ENCODE measurements around the gene APEX1.
"Not testable (repeated sequence)": the region's sequence is repeated elsewhere in the genome, so short reads cannot be mapped to it uniquely, and the experiment has no call there.

The APEX1 gene

GRCh38 chr14:20489093-20489994 is 34.3 kb downstream of the APEX1 start:
- H3K9ac ChIP-seq (ENCODE audit: low read length), result no peak overlapping the region
- H3K27ac ChIP-seq (ENCODE audit: low read depth, low read length), result no peak overlapping the region
- H3K27me3 ChIP-seq (ENCODE audit: control insufficient read depth, insufficient read depth, low read length), result no peaks in the 10 kb centered on the region
- H3K36me3 ChIP-seq (ENCODE audit: control insufficient read depth, insufficient read depth, low read length), result no peaks in the 10 kb centered on the region
- H3K4me3 ChIP-seq (ENCODE audit: low read length), result no peak overlapping the region
- no peaks in the 10 kb centered on the region for H3K4me1 ChIP-seq (ENCODE audit: control insufficient read depth, insufficient read depth, low read length)

GRCh38 chr14:20490563-20490962 is 35.5 kb downstream of the APEX1 start:
- no peaks in the 10 kb centered on the region for H3K4me1 ChIP-seq (ENCODE audit: control insufficient read depth, insufficient read depth, low read length)
- no peaks in the 10 kb centered on the region for H3K36me3 ChIP-seq (ENCODE audit: control insufficient read depth, insufficient read depth, low read length)
- no peaks in the 10 kb centered on the region for H3K27me3 ChIP-seq (ENCODE audit: control insufficient read depth, insufficient read depth, low read length)
- no peak overlapping the region for H3K4me3 ChIP-seq (ENCODE audit: low read length)
- no peak overlapping the region for H3K9ac ChIP-seq (ENCODE audit: low read length)
- H3K27ac ChIP-seq (ENCODE audit: low read depth, low read length), result no peak overlapping the region

- Histone ChIP-seq H3K9ac (ENCODE audit: low read length) (no peak overlapping the region), H3K27me3 (ENCODE audit: control insufficient read depth, insufficient read depth, low read length) (no peaks in the 10 kb centered on the region), H3K4me1 (ENCODE audit: control insufficient read depth, insufficient read depth, low read length) (no peaks in the 10 kb centered on the region), H3K27ac (ENCODE audit: low read depth, low read length) (no peak overlapping the region), H3K4me3 (ENCODE audit: low read length) (no peak overlapping the region), H3K36me3 (ENCODE audit: control insufficient read depth, insufficient read depth, low read length) (no peaks in the 10 kb centered on the region)
These were observed 37.5 kb downstream of the APEX1 start for GRCh38 chr14:20492486-20492885.

- Histone ChIP-seq H3K36me3 (ENCODE audit: control insufficient read depth, insufficient read depth, low read length) (no peaks in the 10 kb centered on the region), H3K4me1 (ENCODE audit: control insufficient read depth, insufficient read depth, low read length) (no peaks in the 10 kb centered on the region), H3K4me3 (ENCODE audit: low read length) (no peak overlapping the region), H3K9ac (ENCODE audit: low read length) (no peak overlapping the region), H3K27me3 (ENCODE audit: control insufficient read depth, insufficient read depth, low read length) (no peaks in the 10 kb centered on the region), H3K27ac (ENCODE audit: low read depth, low read length) (no peak overlapping the region)
These were observed 38.6 kb downstream of the APEX1 start for GRCh38 chr14:20493634-20494033.

- Histone ChIP-seq H3K4me1 (ENCODE audit: control insufficient read depth, insufficient read depth, low read length) (no peaks in the 10 kb centered on the region), H3K36me3 (ENCODE audit: control insufficient read depth, insufficient read depth, low read length) (no peaks in the 10 kb centered on the region), H3K27me3 (ENCODE audit: control insufficient read depth, insufficient read depth, low read length) (no peaks in the 10 kb centered on the region), H3K27ac (ENCODE audit: low read depth, low read length) (no peak overlapping the region), H3K9ac (ENCODE audit: low read length) (no peak overlapping the region), H3K4me3 (ENCODE audit: low read length) (no peak overlapping the region)
These were observed 40.1 kb downstream of the APEX1 start for GRCh38 chr14:20494935-20495766.

GRCh38 chr14:20498622-20499021 is 43.6 kb downstream of the APEX1 start:
- Histone ChIP-seq H3K36me3 (ENCODE audit: control insufficient read depth, insufficient read depth, low read length) (no peaks in the 10 kb centered on the region), H3K27me3 (ENCODE audit: control insufficient read depth, insufficient read depth, low read length) (no peaks in the 10 kb centered on the region), H3K27ac (ENCODE audit: low read depth, low read length) (no peak overlapping the region), H3K9ac (ENCODE audit: low read length) (no peak overlapping the region), H3K4me1 (ENCODE audit: control insufficient read depth, insufficient read depth, low read length) (no peaks in the 10 kb centered on the region), H3K4me3 (ENCODE audit: low read length) (no peak overlapping the region)

GRCh38 chr14:20499108-20499507 is 44.1 kb downstream of the APEX1 start:
- H3K27ac ChIP-seq (ENCODE audit: low read depth, low read length), result no peak overlapping the region
- no peaks in the 10 kb centered on the region for H3K27me3 ChIP-seq (ENCODE audit: control insufficient read depth, insufficient read depth, low read length)
- no peaks in the 10 kb centered on the region for H3K4me1 ChIP-seq (ENCODE audit: control insufficient read depth, insufficient read depth, low read length)
- H3K9ac ChIP-seq (ENCODE audit: low read length), result no peak overlapping the region
- H3K36me3 ChIP-seq (ENCODE audit: control insufficient read depth, insufficient read depth, low read length), result no peaks in the 10 kb centered on the region
- no peak overlapping the region for H3K4me3 ChIP-seq (ENCODE audit: low read length)

- H3K4me1 ChIP-seq (ENCODE audit: control insufficient read depth, insufficient read depth, low read length), result no peaks in the 10 kb centered on the region
- H3K9ac ChIP-seq (ENCODE audit: low read length), result no peak overlapping the region
- H3K4me3 ChIP-seq (ENCODE audit: low read length), result no peak overlapping the region
- no peaks in the 10 kb centered on the region for H3K27me3 ChIP-seq (ENCODE audit: control insufficient read depth, insufficient read depth, low read length)
- no peaks in the 10 kb centered on the region for H3K36me3 ChIP-seq (ENCODE audit: control insufficient read depth, insufficient read depth, low read length)
- no peak overlapping the region for H3K27ac ChIP-seq (ENCODE audit: low read depth, low read length)
These were observed 44.9 kb downstream of the APEX1 start for GRCh38 chr14:20499881-20500280.

- Histone ChIP-seq H3K4me1 (ENCODE audit: control insufficient read depth, insufficient read depth, low read length) (no peaks in the 10 kb centered on the region), H3K4me3 (ENCODE audit: low read length) (no peak overlapping the region), H3K27ac (ENCODE audit: low read depth, low read length) (no peak overlapping the region), H3K27me3 (ENCODE audit: control insufficient read depth, insufficient read depth, low read length) (no peaks in the 10 kb centered on the region), H3K9ac (ENCODE audit: low read length) (no peak overlapping the region), H3K36me3 (ENCODE audit: control insufficient read depth, insufficient read depth, low read length) (no peaks in the 10 kb centered on the region)
These were observed 46.3 kb downstream of the APEX1 start for GRCh38 chr14:20501346-20501745.

- H3K36me3 ChIP-seq (ENCODE audit: control insufficient read depth, insufficient read depth, low read length), result no peaks in the 10 kb centered on the region
These were observed 48.9 kb downstream of the APEX1 start for GRCh38 chr14:20503898-20504297.

GRCh38 chr14:20506276-20506675 is 51.2 kb downstream of the APEX1 start:
- H3K36me3 ChIP-seq (ENCODE audit: control insufficient read depth, insufficient read depth, low read length); H3K4me3 ChIP-seq (ENCODE audit: low read length); H3K27ac ChIP-seq (ENCODE audit: low read depth, low read length); H3K4me1 ChIP-seq (ENCODE audit: control insufficient read depth, insufficient read depth, low read length); H3K27me3 ChIP-seq (ENCODE audit: control insufficient read depth, insufficient read depth, low read length); H3K9ac ChIP-seq (ENCODE audit: low read length): not testable (repeated sequence)

More at GRCh38 chr14:20503898-20504297, 48.9 kb downstream of the APEX1 start:
- H3K4me3 ChIP-seq (ENCODE audit: low read length), result no peak overlapping the region
- no peaks in the 10 kb centered on the region for H3K4me1 ChIP-seq (ENCODE audit: control insufficient read depth, insufficient read depth, low read length)
- no peak overlapping the region for H3K27ac ChIP-seq (ENCODE audit: low read depth, low read length)
- H3K27me3 ChIP-seq (ENCODE audit: control insufficient read depth, insufficient read depth, low read length), result no peaks in the 10 kb centered on the region
- no peak overlapping the region for H3K9ac ChIP-seq (ENCODE audit: low read length)

GRCh38 chr14:20506752-20507151 is 51.7 kb downstream of the APEX1 start:
- not testable (repeated sequence) for H3K4me1 ChIP-seq (ENCODE audit: control insufficient read depth, insufficient read depth, low read length); H3K4me3 ChIP-seq (ENCODE audit: low read length); H3K27me3 ChIP-seq (ENCODE audit: control insufficient read depth, insufficient read depth, low read length); H3K36me3 ChIP-seq (ENCODE audit: control insufficient read depth, insufficient read depth, low read length); H3K9ac ChIP-seq (ENCODE audit: low read length); H3K27ac ChIP-seq (ENCODE audit: low read depth, low read length)

Data from rectal smooth muscle tissue (tissue), 1 donor.